ENCODE measurements around the gene ZNF827. TPM values are rescaled to one million over a fixed set of nuclear protein-coding genes. Genes with fewer than 3 reads are reported as not detected.
"Not testable (repeated sequence)": the region's sequence is repeated elsewhere in the genome, so short reads cannot be mapped to it uniquely, and the experiment has no call there.

ZNF827 gene
- total RNA-seq, 1 donor from 2014 or later, result 10.5 TPM

DNA sequence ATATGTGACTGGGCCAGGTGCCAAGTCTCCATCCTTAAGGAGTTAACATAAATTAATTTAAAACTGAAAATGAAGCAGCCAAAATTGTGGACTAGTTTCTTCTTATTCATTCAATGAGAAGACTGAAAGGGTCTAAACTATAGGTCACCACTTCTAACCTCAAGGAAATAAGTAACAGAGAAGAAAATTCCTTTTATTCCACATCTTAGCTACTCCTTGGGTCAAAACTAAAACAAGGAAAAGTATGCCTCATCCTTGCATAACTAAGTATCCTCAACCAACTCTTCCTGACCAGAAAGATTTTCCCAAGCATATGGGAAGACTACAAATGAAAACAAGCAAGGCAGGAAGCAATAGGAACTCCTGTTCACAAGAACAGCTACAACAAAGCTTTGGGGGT, 71.2 kb downstream of the ZNF827 start:
- no peak for DNase-seq (ENCODE audit: low spot score)

DNA sequence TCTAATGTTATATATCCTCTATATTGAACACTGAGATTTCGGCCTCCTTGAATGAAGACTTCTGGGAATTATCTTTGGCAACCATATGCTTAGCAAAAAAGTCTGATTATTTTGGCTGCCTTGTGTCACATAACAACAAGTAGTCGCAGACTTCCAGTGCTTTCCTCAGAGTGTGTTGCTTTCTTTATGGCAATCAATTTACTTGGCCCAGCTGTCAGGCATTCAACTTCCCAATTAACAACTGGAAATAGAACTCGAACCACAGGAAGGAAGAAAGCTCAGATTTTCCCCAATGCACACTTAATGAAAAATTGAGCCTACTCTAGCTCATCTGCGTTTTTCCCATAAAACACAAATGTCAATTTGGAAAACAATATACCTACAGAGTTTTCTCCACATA, 71.6 kb downstream of the ZNF827 start:
- DNase-seq (ENCODE audit: low spot score), result no peak

DNA sequence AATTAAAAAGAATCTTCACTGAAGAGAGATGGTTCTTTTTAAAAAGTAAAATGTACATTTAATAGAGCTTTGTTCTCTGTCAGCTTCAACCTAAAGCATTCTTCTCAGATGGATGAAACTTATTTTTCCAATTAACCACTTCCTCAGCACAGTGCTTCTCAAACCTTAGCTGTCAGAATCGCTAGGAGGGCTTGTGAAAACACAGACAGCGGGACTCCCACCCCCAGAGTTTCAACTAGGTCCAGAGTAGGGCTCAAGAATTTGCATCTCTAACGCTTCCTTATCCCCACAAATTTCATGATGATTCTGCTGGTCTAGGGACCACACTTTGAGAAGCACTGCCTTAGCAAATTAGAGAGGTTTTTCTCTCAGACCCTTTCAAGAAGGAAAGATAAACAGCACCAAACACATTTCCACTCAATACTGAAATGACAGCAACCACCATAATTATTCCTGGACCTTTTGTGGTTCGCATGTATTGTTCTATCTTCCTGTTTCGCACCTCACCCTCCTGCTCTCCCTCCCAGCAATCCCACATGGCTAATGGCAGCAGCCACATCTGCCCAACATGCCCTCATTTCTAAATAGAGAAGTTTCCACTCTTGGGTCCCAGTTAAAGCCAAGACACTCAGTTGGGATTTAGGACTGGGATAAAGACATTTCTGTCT, 73.2 kb downstream of the ZNF827 start:
- no peak for DNase-seq (ENCODE audit: low spot score)

DNA sequence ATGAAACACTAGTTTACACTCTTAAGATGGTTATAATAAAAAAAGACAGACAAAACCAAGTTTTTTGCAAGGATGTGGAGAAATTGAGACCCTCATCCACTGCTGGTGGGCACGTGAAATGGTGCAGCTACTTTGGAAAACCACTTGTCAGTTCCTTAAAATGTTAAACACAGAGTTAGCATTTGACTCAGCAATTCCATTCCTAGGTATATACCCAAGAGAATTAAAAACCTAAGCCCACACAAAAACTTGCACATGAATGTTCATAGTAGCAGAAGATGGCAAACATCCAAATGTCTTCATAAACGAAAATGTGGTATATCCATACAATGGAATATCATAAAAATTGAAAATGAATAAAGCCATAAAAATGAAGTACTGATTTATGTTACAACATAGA, 75.4 kb downstream of the ZNF827 start:
- no peak for DNase-seq (ENCODE audit: low spot score)

DNA sequence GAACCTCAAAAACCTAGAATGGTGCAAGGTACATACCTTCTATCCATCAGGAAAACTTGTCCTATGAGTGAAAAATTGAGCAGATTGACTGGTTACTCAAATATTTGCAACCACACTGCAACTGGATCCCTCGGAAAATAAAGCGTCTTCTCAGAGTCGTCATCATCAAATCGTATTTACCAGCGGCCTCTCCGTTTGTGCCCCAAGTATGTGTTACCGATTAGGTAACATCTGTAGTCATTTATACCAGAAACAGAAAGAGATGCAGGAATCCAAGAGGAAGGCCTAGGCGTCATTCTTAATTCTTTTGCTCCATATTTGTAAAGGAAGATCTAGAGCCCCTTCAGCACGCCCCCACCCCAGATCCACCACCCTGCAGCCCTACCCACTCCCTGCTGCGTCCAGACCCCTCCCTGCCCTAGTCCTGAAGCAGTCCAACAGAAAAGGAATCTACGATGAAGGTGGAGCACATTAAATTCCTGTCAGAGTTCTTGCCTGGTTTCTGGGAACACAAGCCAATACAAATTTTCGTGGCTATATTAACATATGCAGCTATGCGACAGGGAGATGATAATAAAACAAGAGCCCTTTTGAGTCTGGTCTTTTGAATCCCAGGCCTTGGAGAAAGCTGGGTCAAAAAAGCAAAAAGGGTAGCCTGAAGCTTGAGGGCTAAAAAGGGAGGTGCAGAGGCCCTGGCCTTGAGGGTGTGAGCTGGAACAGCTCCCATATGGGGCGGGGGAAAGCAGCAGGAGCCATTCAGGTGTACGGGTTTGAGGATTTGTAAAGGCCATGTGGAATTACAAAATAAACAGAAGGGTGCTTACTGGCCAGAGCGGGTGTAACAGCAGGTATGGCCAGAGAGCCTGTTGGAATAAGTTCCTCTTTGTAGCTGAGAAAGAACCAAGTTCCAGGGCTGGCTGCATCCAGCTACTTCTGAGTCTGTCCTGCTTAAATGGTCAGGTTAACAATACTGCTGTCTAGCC, 77.0 kb downstream of the ZNF827 start:
- DNase-seq (ENCODE audit: low spot score), result no peak

DNA sequence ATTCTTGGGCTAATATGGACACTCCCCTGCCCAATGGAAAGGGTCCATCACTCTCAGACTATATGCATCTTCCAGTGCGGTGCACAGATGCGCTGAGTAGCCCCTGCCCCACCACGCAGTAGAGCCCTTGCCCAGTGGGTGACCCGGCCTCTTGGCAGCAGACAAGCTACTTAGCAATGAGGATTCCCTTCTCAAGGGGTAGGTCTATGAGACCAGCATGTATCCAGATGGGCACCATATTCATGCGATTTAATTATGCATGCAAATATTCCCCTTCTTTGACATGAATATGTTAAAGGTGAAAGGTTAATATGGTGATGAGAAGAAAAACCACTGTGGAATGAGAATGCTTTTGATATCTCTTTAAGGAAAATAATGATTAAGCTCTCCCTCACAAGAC, 77.7 kb downstream of the ZNF827 start:
- DNase-seq (ENCODE audit: low spot score), result no peak

DNA sequence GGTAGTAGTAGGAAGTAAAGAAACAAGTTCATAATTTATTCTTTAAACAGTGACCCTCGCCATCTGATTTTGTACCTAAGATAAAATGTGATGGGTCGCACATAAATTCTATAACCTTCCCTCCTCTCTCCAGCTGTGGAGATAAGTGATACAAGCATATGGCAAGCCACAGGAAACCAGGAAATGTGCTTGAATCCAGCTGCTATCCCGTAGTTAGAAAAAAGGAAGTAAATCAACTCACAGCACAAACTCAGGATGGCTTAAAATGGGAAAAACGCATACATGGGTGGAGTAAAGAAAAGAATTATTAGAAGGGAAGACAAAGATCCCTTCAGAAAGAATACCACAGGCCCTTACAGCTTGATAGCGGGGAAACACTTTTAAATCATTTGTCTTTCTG, 78.2 kb downstream of the ZNF827 start:
- DNase-seq (ENCODE audit: low spot score), result no peak

DNA sequence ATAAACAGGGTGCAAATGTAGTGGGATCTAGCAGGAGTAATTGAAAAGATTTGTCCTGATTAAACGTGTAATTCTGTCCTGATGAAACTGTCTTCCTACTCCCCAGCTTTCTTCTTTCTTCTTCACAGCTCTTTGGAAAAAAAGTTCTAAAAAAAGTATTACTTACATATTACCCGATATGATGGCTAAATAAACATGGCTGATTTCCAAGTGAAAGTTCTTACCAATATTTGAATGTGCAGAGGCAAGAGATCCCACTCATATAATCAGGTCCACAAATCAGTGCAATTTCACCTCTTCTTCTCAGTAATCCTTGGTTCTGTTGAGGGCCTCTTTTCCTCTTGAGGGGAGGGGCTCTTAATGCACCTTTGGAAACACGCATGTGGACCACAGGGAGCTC, 78.7 kb downstream of the ZNF827 start:
- DNase-seq (ENCODE audit: low spot score), result no peak

DNA sequence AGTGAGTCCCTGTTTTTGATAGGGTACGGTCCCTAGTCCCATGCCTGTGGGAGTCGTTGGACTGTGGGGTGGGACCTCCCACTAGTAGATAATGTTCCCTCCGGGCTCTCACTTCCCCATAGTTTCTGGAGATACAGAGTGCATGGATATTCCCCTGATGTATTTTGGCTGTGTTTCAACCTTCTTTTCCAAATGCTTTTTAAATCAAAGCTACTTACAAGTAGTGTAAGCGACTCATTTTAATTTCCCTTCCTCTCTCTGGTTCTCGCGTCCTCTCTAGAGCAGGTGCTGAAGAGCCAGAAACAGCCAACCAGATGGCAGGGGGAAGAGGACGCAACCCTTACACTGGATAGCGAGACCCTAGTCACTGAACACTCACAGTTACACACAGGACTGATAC, 79.2 kb downstream of the ZNF827 start:
- no peak for DNase-seq (ENCODE audit: low spot score)

DNA sequence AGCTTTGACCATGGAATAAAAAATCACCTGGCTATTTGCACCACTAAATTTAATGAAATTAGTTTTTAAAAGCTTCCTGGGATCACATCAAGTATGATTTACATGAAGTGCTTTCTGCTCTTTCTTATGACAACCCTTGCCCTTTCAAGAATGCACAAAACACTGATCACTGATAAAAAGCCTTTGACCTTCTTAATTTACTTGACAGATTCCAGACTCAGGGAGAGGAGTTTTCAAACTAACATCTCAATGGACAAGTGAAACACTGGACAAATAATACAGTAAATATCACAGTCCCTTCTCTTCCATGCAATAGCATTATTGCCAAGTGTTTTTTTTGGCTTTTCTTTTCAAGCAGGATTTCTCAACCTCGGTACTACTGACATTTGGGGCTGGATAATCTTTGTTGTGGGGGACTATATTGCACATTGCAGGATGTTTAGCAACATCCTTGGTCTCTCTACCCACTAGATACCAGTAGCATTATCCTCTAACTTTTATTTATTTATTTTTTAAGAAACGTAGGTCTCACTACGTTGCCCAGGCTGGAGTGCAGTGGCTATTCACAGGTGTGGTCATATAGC, 86.3 kb downstream of the ZNF827 start:
- no peak for DNase-seq (ENCODE audit: low spot score)

DNA sequence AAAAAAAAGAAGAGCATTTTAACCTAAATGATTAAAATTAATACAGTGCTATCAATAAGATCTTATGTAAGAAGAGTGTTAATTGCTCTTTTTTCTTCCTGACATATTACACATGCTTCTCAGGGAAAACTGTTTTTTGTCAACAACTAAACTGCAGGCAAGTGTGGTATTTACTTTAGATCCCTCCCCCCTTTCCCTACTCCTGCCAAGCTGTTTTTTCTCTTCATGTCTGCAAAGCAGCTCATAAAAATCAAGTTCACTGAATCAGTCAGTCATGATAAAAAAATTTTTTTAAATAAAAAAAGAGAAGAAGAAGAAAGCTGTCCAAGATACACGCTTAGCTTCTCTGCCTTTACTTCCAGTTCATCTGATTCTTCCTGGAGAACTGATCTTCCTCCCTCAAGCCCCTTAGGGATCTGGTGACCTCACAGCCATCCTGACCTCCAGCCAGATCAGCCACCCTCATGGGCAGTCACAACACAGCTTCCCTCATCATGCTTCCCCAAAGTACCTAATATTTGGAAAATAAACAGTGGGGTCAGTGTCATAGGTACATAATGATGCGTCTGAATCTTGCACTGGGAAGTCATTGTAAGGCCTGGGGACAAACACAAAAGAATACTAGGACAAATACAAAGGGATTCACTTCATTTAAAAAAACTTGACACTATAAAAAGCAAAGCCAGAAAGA, 87.0 kb downstream of the ZNF827 start:
- DNase-seq (ENCODE audit: low spot score), result no peak

DNA sequence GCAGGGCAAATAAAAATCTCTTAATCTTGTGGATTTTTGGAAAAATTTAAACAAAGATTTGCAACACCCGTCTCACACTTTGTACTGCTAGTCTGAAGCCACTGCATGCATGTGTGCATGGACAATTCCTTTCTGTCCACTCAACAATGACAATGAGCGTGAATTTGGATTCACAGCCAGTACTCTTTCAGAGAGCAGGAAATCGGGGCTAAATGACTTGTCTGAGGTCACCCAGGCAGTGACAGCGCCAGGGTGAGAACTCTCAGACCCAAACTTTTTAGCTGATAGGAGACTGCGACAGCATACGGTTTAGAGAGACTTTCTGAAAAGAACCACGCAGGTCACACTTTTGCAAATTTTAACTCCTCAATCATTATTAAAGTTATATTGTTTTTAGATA, 90.9 kb downstream of the ZNF827 start:
- DNase-seq (ENCODE audit: low spot score), result no peak

DNA sequence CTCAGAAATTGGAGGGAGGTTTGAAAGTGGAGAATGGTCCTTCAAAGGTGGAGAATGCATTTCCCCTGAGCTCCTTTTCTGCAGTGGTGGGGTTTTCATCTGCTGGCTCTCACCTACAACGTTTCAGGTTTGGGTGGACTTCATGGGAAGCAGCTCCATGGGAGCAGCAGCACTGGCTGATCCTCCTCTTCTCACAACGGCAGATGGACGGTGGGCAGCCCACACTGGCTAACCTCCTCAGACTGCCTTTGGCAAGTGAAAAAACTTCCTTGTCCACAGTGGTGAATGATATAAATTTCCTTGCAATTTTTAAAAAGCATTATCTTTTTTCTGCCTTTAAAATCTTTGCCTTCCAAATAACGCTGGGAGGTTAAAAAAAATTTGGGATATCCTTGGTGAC, 93.5 kb downstream of the ZNF827 start:
- DNase-seq (ENCODE audit: low spot score), result no peak

DNA sequence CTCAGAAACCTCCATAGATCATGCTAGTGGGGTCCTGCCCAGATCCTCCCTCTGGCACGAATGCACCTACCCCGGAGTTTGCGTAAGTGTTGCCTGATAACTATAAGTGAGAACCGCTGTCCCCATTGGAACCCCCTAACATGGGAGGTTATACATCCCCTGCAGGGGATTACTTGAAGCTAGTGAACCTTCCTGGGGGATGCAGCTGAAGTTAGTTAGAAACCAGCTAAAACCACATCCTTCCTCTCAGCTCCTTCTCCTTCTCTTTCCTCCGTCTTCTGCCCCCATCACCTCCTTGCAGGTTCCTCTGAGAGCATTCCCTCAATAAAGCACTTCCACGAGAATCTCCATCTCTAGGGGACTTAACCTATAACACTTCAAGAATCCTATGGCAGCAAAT, 95.0 kb downstream of the ZNF827 start:
- DNase-seq (ENCODE audit: low spot score), result no peak

DNA sequence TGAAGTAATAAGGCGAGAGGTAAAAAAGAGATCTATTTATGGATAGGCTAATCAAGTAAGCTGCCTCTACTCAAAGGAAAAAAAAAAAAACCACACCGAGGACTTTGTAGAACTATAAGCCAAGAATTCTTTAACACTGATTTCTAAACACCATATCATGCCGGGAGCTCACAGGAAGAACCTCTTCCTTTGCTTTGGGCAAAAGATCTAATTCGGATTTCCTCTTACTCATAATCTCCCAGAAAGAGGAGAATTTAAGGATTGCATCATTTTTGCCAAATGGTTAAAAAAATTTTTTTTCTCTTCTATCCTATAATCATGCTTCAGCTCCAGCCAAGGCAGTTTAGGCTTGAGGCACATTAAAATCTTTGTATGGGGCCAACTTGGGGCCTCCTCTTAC, 95.5 kb downstream of the ZNF827 start:
- DNase-seq (ENCODE audit: low spot score), result no peak

DNA sequence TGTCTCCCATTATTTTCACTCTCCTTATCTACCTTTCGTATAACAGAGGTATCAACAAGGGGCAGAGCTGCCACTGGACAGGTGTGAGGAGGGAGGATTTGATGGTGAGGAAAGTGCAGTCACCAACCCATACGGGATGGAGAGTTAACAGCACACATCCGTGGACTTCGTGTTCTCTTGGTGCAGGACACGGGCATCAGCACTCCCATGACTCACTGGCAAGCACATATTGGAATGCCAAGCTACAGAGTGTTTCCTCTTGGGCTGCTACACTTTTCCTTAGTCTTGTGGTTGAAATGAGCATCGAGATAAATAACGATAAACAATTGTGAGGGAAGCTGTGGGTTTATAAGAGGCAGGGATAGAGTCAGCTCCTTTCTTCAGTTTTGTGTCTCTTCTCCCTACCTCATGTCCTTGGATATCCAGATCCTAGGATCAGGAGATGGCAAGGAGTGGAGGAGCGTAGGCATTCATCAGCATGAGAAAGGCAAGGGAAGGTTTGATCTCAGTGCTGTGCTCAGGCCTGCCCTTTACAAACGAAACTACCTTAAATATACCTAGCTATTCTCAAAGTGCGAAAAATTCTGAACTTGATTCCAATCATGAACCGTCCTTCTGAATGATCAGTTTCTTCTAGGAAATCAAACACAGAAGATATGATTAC, 96.3 kb downstream of the ZNF827 start:
- DNase-seq (ENCODE audit: low spot score), result no peak

DNA sequence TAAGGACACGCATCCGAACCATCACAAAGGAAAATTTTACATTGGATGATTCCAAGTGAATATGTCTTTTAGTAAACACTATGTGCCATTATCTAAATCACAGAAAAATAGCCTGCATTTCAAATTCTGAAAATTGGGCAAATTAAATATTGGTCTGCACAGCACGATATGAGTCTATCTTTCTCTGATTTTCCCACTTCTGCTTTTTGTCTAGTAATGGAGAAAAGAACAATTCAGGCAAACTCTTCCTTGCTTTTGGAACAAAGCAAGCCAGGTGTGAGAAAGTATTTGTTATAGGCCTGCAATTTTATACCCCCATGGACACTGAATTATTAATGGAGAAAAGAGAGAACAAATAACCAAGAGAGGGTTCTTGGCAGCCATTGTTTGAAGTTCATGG, 97.8 kb downstream of the ZNF827 start:
- no peak for DNase-seq (ENCODE audit: low spot score)

DNA sequence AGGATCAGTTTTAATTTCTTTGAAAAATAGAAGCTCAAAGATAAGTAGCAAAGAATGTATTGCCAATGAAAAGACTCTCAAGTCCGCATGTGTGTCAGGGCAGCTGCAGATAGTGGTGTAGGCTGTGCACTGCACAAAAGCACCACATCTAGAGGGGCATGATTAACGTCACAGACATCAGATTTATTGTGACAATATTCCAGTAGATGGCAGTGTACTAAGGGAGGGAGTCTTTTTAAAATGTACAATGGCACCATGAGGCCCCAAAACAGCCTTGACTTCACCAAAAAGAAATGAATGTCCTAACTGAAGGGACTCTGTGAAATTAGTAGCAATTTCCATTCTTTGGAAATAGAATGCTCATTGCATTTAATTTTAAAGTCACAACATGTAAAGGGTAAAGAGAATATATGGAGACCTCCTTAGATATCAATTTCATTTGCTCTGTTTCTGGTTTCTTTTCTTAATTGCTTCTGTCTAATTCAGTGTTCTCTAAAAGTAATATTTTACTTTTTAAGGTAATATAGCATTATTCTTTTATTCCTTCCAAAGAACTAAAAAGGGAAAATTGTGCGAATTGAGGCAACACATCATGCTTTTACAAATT, 98.4 kb downstream of the ZNF827 start:
- no peak for DNase-seq (ENCODE audit: low spot score)

DNA sequence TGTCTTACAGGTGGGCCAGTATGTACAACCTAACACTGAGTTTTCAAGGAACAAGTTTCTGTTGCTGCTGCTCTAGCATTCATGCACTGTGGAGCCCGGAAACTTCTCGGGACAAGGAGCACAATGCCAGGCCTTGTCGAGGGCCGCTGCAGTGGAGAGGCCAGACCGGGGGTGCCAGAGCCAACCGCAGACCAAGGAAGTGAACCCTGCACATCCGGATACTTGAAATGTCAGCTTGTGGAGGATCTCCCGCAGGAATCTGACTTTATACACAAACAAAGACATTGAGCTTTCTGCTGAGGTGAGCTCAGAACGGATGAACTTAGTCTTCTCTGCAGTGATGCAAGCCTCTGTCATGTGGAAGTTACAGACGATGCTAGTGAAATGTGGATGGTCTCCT, 99.5 kb downstream of the ZNF827 start:
- no peak for DNase-seq (ENCODE audit: low spot score)

DNA sequence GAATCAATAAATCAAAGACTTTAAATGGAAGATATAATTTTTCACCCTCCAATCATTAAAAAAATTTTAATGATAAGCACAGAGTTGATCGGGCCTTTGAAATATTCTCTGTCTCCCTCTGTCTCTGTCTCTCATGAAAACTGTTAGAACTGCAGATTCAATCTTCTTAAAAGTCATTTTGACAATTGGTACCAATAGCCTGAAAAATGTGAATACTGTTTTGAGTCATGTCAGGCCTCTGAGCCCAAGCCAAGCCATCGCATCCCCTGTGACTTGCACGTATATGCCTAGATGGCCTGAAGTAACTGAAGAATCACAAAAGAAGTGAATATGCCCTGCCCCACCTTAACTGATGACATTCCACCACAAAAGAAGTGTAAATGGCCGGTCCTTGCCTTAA, 106.2 kb downstream of the ZNF827 start:
- DNase-seq (ENCODE audit: low spot score), result not testable (repeated sequence)

DNA sequence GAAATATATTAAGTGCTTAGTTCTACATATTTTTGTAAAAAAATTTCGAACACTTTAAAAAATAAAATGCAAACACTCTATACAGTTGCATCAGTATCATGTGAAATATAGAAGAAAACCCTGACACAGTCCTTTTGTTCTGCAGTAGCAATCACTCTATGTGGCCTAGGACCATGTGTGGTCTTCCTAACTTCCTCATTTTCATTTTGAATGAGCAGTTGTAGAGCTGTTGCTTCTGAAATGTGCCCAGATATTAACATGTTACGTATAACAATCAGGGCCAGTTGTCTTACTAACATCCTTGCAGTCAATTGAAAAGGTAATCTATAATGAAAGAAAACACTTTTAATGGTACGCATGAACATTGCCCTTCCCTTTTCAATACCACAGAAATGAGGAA, 107.9 kb downstream of the ZNF827 start:
- DNase-seq (ENCODE audit: low spot score), result no peak
